ENCODE measurements around the gene SUSD3. TPM values are rescaled to one million over a fixed set of nuclear protein-coding genes. Genes with fewer than 3 reads are reported as not detected.

SUSD3 gene
- total RNA-seq, 1 donor from 2014 or later = 9.1 TPM

- DNase-seq (no peak), ATAC-seq (ENCODE audit: low read depth) (no peak)
- intact Hi-C loops (cut with micrococcal nuclease) = no loop called here
- Mint-ChIP-seq H3K9me3 (peaks cover 4% of the 10 kb centered on the region), H3K27ac (no peak overlapping the region), H3K4me1 (peaks cover 53% of the 10 kb centered on the region), H3K27me3 (no peaks in the 10 kb centered on the region), H3K36me3 (ENCODE audit: low read depth) (peaks cover 33% of the 10 kb centered on the region), H3K4me3 (no peak overlapping the region)
- ChIA-PET CTCF (no interaction called here), POLR2A (interaction anchor here (0.6 kb wide), 1 partner anchor 97 kb away, joined by 3 read pairs; no protein-coding TSS in a partner anchor)
- TF ChIP-seq, protein P1, sequence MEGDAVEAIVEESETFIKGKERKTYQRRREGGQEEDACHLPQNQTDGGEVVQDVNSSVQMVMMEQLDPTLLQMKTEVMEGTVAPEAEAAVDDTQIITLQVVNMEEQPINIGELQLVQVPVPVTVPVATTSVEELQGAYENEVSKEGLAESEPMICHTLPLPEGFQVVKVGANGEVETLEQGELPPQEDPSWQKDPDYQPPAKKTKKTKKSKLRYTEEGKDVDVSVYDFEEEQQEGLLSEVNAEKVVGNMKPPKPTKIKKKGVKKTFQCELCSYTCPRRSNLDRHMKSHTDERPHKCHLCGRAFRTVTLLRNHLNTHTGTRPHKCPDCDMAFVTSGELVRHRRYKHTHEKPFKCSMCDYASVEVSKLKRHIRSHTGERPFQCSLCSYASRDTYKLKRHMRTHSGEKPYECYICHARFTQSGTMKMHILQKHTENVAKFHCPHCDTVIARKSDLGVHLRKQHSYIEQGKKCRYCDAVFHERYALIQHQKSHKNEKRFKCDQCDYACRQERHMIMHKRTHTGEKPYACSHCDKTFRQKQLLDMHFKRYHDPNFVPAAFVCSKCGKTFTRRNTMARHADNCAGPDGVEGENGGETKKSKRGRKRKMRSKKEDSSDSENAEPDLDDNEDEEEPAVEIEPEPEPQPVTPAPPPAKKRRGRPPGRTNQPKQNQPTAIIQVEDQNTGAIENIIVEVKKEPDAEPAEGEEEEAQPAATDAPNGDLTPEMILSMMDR (IDR thresholded peaks at IDR 0.05) = no peak
These were observed 31.0 kb downstream of the SUSD3 start for GRCh38 chr9:93089481-93089991.

- ATAC-seq (ENCODE audit: low read depth) = no peak
- Mint-ChIP-seq H3K27me3 (no peaks in the 10 kb centered on the region), H3K27ac (peak overlapping the region; percentile 50), H3K36me3 (ENCODE audit: low read depth) (peaks cover 29% of the 10 kb centered on the region), H3K4me1 (peaks cover 59% of the 10 kb centered on the region), H3K4me3 (no peak overlapping the region), H3K9me3 (peaks cover 4% of the 10 kb centered on the region)
- intact Hi-C loops (cut with micrococcal nuclease) = loop anchor here (10.0 kb wide), 1 partner anchor 365 kb away; the partner anchor contains the start of genes FAM120A and FAM120AOS
- ChIA-PET CTCF (no interaction called here), POLR2A (interaction anchor here (0.6 kb wide), 1 partner anchor 98 kb away, joined by 3 read pairs; no protein-coding TSS in a partner anchor)
- peak; percentile 4 for DNase-seq
- TF ChIP-seq, protein P1 (IDR thresholded peaks at IDR 0.05) = no peak
These were observed 31.7 kb downstream of the SUSD3 start for GRCh38 chr9:93090091-93090655.

- H3K4me3 Mint-ChIP-seq = peak overlapping the region; percentile 24
- TF ChIP-seq, protein P1 (IDR thresholded peaks at IDR 0.05) = no peak
- H3K9me3 Mint-ChIP-seq = peaks cover 4% of the 10 kb centered on the region
- peaks cover 21% of the 10 kb centered on the region for H3K36me3 Mint-ChIP-seq (ENCODE audit: low read depth)
- H3K4me1 Mint-ChIP-seq = peaks cover 59% of the 10 kb centered on the region
- DNase-seq (no peak), ATAC-seq (ENCODE audit: low read depth) (no peak)
- H3K27ac Mint-ChIP-seq = peak overlapping the region; percentile 68
- POLR2A ChIA-PET = interaction anchor here (0.5 to 1.3 kb wide), 3 partner anchors 27 to 868 kb away, joined by 4 to 6 read pairs (median 4); no protein-coding TSS in a partner anchor
- intact Hi-C loops (cut with micrococcal nuclease) = loop anchor here (10.0 kb wide), 1 partner anchor 364 kb away; the partner anchor contains the start of genes FAM120A and FAM120AOS
- CTCF ChIA-PET = interaction anchor here (1.1 kb wide), 1 partner anchor 87 kb away, joined by 3 read pairs; no protein-coding TSS in a partner anchor
- no peaks in the 10 kb centered on the region for H3K27me3 Mint-ChIP-seq
These were observed 32.6 kb downstream of the SUSD3 start for GRCh38 chr9:93091056-93091452.

- ATAC-seq (ENCODE audit: low read depth) = no peak
- TF ChIP-seq, protein P1 (IDR thresholded peaks at IDR 0.05) = no peak
- POLR2A ChIA-PET = interaction anchor here (0.5 to 1.3 kb wide), 5 partner anchors 25 to 868 kb away, joined by 3 to 6 read pairs (median 4); no protein-coding TSS in a partner anchor
These were observed 33.1 kb downstream of the SUSD3 start for GRCh38 chr9:93091453-93092081.

More at GRCh38 chr9:93091453-93092081, 33.1 kb downstream of the SUSD3 start:
- peak; percentile 14 for DNase-seq
- intact Hi-C loops (cut with micrococcal nuclease) = loop anchor here (10.0 kb wide), 1 partner anchor 363 kb away; the partner anchor contains the start of genes FAM120A and FAM120AOS
- Mint-ChIP-seq H3K27me3 (no peaks in the 10 kb centered on the region), H3K4me1 (peaks cover 61% of the 10 kb centered on the region), H3K27ac (peak overlapping the region; percentile 72), H3K4me3 (no peak overlapping the region), H3K36me3 (ENCODE audit: low read depth) (peaks cover 19% of the 10 kb centered on the region), H3K9me3 (peaks cover 4% of the 10 kb centered on the region)
- CTCF ChIA-PET = interaction anchor here (1.1 kb wide), 1 partner anchor 88 kb away, joined by 3 read pairs; no protein-coding TSS in a partner anchor

Data from activated B cell treated with CpG ODN at 0.5 μM for 24 hours (primary cell).